ENCODE data around the gene SLC22A1.

- TF ChIP-seq POLR2AphosphoS5 (IDR thresholded peaks at IDR 0.05; ENCODE audit: borderline replicate concordance, low read depth, low read length) (no peak), EZH2 (IDR thresholded peaks at IDR 0.05) (no peak), FOXP2 (optimal IDR thresholded peaks at IDR 0.05; ENCODE audit: control extremely low read depth, extremely low read length, insufficient read depth) (no peak)
Measured at GRCh38 chr6:160156842-160157241, 35.2 kb downstream of the SLC22A1 start.

Data from SK-N-MC (cell line).